ENCODE data around the gene DCDC2B.

DCDC2B gene

DNA sequence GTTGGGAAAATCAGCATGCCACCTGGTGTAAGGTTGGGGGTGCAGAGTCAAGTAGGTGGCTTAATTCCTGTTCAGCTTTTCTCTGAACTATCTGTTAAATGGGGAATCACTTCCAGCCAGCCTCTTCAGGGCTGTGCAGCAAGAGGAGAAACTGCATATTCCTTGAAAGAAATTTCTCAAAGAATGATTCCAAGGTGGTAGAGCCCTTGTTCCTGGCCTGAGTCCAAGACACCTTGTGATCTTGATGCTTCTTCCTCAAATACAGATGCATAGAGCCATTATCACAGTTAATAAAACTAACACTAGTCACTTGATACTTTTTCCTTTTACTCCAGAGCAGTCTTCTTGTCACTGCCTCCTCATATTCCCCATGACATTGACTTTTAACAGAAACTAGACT lies 24.2 kb upstream of the DCDC2B start:
- H3K4me3 ChIP-seq (ENCODE audit: low read depth, low read length): no peak overlapping the region
- in situ Hi-C loops (cut with HindIII; ENCODE audit: low sequenced_read_pairs): no loop called here
- no peak for DNase-seq (ENCODE audit: low read depth)
- TF ChIP-seq, protein P1, sequence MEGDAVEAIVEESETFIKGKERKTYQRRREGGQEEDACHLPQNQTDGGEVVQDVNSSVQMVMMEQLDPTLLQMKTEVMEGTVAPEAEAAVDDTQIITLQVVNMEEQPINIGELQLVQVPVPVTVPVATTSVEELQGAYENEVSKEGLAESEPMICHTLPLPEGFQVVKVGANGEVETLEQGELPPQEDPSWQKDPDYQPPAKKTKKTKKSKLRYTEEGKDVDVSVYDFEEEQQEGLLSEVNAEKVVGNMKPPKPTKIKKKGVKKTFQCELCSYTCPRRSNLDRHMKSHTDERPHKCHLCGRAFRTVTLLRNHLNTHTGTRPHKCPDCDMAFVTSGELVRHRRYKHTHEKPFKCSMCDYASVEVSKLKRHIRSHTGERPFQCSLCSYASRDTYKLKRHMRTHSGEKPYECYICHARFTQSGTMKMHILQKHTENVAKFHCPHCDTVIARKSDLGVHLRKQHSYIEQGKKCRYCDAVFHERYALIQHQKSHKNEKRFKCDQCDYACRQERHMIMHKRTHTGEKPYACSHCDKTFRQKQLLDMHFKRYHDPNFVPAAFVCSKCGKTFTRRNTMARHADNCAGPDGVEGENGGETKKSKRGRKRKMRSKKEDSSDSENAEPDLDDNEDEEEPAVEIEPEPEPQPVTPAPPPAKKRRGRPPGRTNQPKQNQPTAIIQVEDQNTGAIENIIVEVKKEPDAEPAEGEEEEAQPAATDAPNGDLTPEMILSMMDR (IDR thresholded peaks at IDR 0.05; ENCODE audit: low read depth, low read length, missing control alignments): no peak

DNA sequence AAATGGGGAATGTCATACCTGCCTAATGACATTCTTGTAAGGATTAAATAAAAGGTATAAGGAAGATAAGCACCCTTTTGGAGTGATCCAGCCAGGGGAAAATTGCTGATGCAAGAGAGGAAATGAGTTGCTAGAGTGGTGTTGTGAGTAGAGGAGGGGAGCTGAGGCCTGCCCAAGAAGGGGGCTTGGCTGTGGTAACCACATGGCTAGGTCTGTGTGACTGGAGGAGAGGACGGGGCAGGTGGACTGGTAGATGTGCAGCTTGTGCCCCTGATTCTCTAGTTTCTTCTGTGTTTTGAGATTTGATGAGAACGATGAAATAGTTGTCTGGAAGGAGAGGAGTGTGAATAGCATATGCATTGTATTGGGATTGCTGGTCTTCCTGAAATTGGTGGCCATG lies 22.8 kb upstream of the DCDC2B start:
- in situ Hi-C loops (cut with HindIII; ENCODE audit: low sequenced_read_pairs): no loop called here
- TF ChIP-seq, protein P1 (IDR thresholded peaks at IDR 0.05; ENCODE audit: low read depth, low read length, missing control alignments): no peak
- no peak for DNase-seq (ENCODE audit: low read depth)
- H3K4me3 ChIP-seq (ENCODE audit: low read depth, low read length): no peak overlapping the region

DNA sequence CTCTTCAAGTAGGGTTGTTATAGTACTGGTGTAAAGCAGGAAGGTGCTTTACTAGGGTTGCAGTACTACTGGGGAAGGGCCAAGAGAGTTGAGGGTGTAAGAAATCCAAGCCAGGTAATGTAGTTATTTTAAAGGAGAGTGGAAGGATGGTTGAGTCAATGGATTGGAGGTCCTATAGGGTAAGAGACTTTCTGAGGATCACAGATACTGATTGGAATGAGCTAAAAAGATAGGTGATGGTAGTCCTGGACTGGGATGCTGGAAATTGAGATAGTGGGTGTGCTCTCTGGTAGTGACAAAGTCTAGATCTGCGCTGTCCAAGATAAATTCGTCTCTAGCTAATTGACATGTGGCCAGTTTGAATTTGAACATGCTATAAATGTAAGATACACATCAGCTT lies 22.4 kb upstream of the DCDC2B start:
- in situ Hi-C loops (cut with HindIII; ENCODE audit: low sequenced_read_pairs): no loop called here
- no peak for DNase-seq (ENCODE audit: low read depth)
- TF ChIP-seq, protein P1 (IDR thresholded peaks at IDR 0.05; ENCODE audit: low read depth, low read length, missing control alignments): no peak
- H3K4me3 ChIP-seq (ENCODE audit: low read depth, low read length): no peak overlapping the region

DNA sequence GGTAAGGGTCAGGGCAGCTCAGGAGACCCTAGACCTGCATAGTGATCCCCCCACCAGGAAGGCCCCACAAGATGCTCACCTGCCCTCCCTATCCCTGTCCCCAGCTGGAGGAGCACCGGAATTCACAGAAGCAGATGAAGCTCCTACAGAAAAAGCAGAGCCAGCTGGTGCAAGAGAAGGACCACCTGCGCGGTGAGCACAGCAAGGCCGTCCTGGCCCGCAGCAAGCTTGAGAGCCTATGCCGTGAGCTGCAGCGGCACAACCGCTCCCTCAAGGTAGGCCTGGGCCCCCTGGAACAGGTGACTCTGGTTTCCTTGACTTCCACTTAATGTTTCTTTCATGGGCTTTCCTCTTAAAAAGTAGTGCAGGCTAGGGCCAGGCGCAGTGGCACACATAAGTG lies 21.0 kb upstream of the DCDC2B start:
- TF ChIP-seq, protein P1 (IDR thresholded peaks at IDR 0.05; ENCODE audit: low read depth, low read length, missing control alignments): no peak
- no peak for DNase-seq (ENCODE audit: low read depth)
- H3K4me3 ChIP-seq (ENCODE audit: low read depth, low read length): no peak overlapping the region
- in situ Hi-C loops (cut with HindIII; ENCODE audit: low sequenced_read_pairs): no loop called here

DNA sequence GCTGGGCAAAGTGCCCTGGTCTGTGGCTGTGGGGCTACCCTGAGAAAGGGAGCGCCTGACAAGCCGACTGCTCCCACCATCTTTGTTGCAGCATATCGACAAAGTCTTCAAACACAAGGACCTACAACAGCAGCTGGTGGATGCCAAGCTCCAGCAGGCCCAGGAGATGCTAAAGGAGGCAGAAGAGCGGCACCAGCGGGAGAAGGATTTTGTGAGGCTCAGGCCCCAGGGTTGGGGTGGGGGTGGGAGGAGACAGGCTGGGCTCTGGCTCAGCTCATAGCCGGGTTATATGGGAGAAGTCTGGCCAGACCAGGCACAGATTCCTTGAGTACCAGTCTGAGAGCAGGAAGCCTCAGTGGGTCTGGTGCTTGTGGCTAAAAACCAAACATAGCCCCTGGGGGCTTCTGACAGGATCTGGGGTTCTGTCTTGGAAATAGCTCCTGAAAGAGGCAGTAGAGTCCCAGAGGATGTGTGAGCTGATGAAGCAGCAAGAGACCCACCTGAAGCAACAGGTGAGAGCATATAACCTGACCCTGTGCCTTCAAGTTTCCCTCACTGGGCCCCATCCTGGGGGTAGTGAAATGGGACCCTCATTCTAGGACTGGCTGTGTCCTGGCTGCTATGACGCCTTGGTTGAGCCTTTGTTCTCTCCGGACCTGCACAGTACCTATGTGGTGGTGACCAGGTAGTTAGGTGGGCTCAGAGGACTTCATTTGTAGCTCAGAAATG lies 16.5 kb upstream of the DCDC2B start:
- DNase-seq (ENCODE audit: low read depth): no peak
- TF ChIP-seq, protein P1 (IDR thresholded peaks at IDR 0.05; ENCODE audit: low read depth, low read length, missing control alignments): no peak
- in situ Hi-C loops (cut with HindIII; ENCODE audit: low sequenced_read_pairs): no loop called here
- no peak overlapping the region for H3K4me3 ChIP-seq (ENCODE audit: low read depth, low read length)

DNA sequence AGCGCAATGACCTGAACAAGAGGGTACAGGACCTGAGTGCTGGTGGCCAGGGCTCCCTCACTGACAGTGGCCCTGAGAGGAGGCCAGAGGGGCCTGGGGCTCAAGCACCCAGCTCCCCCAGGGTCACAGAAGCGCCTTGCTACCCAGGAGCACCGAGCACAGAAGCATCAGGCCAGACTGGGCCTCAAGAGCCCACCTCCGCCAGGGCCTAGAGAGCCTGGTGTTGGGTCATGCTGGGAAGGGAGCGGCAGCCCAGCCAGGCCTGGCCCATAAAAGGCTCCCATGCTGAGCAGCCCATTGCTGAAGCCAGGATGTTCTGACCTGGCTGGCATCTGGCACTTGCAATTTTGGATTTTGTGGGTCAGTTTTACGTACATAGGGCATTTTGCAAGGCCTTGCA lies 13.9 kb upstream of the DCDC2B start:
- no peak overlapping the region for H3K4me3 ChIP-seq (ENCODE audit: low read depth, low read length)
- TF ChIP-seq, protein P1 (IDR thresholded peaks at IDR 0.05; ENCODE audit: low read depth, low read length, missing control alignments): no peak
- no peak for DNase-seq (ENCODE audit: low read depth)
- in situ Hi-C loops (cut with HindIII; ENCODE audit: low sequenced_read_pairs): no loop called here

All from astrocyte of the cerebellum (primary cell).